SKM-1 (cell line): Measurements from ENCODE around the gene MMP15.

ENCODE experiments used
- DNase-seq: peaks from one replicate; lab custom pipeline; 2025; ENCODE audit not compliant: unreplicated experiment; lab: John Stamatoyannopoulos, UW

The MMP15 gene

GRCh38 chr16:58018803-58019202, 6.8 kb upstream of the MMP15 start:
- no peak for DNase-seq

- no peak for DNase-seq
Measured at GRCh38 chr16:58019866-58020538, 5.6 kb upstream of the MMP15 start.

- no peak for DNase-seq
Measured at GRCh38 chr16:58020628-58021521, 4.7 kb upstream of the MMP15 start.

- no peak for DNase-seq
Measured at GRCh38 chr16:58021661-58022551, 3.6 kb upstream of the MMP15 start.

DNA sequence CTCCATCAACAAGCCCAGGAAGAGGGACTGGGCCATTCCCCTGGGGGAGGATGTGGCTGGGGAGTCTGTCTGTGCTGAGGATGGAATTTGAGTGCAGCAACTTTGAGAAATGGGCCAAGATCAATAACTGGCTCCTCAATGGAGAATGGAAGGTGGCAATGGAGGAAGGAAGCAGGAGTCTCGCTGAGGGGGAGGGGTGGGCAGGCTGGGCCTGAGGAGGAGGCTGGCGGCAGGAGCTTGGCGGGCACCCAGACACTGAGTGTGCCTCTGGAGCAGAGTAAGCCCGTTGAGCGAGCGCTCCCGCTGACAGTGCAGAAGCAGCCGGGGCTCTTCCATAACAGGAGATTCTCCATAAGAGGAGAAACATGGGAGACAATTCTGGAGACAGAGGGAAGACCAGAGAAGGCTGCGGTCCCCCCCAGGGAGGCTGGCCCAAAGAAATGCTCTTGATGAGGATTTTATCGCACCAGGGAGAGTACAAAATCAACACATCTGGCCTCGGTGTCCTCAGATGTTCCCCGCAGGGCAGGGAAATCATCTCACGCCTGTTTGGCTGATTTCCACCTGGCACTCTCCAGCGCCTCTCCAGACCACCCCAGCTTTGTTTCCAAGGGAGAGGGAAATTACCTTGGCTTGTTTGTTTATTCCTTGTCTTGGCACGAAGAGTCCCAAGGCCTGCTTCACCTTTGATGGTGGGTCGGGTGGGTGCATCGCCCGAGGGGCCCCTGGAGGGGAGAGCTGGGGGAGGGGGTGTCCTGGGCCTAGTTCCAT, 2.8 kb upstream of the MMP15 start:
- DNase-seq = no peak

- DNase-seq = no peak
Measured at GRCh38 chr16:58024486-58025350, 836 bp upstream of the MMP15 start.

GRCh38 chr16:58026139-58026704, 668 bp downstream of the MMP15 start:
- DNase-seq = no peak

GRCh38 chr16:58026705-58027160, 1.2 kb downstream of the MMP15 start:
- DNase-seq = no peak

- no peak for DNase-seq
Measured at GRCh38 chr16:58027161-58027915, 1.8 kb downstream of the MMP15 start.

DNA sequence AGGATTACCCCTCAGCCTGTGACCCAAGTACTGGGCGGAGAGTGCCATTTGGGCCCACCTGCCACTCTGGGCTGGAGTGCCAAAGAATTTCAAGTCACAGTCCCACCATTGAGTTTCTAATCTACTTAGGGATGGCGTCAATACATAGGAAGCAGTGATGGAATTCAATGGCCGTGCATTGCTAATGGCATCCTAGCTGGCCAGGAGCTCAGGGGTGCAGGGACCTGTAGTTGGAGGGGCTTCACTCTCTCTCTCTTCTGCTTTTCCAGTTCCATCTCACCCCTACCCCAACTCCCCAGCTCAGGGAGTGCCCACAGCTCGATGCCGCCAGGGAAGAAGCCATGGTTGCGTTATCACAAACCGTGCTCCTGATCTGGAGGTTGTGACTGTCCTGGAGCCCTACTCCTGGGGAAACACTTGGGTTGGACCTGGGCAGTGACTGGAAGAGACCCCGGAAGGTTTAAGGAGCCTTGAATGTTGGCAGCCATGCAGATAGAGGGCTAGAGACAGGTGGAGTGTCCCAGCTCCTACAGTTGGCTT, 2.4 kb downstream of the MMP15 start:
- DNase-seq = no peak

GRCh38 chr16:58028541-58029070, 3.1 kb downstream of the MMP15 start:
- no peak for DNase-seq

GRCh38 chr16:58029410-58029809, 3.9 kb downstream of the MMP15 start:
- DNase-seq = no peak

DNA sequence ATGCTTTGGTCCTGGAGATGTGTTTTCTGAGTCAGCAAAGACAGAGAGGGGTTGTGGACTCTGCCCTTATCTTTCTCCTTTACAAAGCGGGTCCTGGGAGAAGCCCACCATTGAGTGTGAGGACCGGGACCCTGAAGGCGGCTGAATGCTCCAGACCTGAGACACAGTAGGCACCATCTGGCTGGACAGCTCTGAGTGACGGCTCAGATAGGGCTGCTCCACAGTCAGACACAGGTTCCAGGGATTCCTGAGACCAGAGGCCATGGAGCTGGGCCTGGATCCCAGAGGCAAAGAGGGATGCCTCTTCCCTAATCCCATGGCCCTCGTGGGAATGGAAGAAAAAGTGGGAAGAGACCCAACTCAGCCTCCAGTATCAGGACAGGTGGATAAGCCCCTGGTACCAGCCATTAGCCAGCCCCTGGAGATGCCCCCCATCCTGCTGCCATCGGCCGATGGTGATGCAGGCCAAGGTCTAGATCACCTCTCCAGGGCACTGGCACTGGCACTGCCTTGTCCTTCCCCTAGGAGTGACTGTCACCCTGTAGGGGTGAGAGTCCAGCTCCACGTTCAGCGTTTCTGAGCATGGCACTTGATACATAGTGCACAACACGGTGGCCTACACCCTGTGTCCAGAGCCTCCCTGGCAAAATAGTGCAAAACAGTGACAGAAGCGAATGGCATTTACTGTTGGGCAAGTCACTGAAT, 4.7 kb downstream of the MMP15 start:
- DNase-seq = no peak

GRCh38 chr16:58031016-58031800, 5.7 kb downstream of the MMP15 start:
- DNase-seq = no peak

DNA sequence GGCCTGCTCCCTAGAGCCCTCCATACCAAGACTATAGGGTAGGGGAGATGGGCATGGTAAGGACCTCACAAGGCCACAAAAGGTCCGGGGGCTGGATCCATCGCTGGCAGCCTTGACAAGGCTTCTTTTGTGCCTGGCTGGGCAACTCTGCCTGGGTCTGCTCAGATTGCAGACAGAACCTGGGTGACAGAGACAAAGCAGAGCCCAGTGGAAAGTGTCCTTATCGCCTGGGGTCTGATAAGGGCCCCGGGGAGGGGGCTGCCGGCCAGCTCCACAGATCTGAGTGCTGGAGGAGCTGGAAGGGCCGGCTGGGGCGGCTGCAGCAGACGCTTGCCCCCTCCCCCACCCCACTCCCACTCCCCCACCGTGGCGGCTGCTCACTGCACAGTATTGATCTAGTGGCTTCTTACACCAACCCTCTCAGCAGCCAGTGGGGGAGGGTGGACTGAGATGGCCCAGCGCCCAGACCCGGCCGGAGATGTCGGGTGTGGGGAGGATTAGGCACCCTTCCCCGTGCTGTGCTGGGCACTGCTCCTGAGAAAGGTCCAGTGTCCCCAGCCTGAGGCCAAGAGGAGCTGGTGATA, 7.2 kb downstream of the MMP15 start:
- DNase-seq = no peak

- no peak for DNase-seq
Measured at GRCh38 chr16:58034128-58034685, 8.7 kb downstream of the MMP15 start.
